ENCODE results near the gene LENG9.

The LENG9 gene

DNA sequence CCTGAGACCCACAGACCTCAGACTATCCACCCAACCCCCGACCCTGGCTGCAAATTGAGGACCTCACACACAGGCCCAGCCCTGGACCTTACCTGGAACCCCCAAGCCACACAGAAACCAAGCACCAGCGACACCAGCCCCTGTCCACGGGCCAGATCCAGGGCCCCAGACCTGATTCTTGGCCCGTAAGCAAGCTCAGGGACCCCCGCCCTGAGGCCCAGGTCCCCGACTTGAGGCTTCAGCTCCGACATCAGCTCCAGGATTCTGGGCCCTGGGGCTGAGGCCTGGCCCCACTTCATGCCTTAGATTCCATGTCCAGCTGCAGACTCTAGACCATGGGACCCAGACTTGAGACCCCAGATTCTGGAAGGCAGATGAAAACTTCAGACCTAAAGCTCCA is 42.1 kb downstream of the LENG9 start:
- no peak for DNase-seq (ENCODE audit: low spot score)

DNA sequence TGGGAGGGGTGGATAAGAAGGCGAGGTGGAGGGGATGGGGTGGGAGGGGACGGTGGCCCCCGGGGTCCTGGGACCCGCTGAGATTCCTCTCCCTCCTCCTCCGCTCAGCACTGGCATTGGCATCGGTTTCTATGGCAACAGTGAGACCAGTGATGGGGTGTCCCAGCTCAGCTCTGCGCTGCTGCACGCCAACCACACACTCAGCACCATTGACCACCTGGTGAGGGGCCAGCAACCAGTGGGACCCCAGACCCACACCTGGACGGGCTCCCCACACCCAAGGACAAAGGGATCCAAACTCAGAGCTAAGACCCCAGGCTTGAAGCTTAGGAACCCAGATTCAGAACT is 42.4 kb downstream of the LENG9 start:
- DNase-seq (ENCODE audit: low spot score), result no peak

DNA sequence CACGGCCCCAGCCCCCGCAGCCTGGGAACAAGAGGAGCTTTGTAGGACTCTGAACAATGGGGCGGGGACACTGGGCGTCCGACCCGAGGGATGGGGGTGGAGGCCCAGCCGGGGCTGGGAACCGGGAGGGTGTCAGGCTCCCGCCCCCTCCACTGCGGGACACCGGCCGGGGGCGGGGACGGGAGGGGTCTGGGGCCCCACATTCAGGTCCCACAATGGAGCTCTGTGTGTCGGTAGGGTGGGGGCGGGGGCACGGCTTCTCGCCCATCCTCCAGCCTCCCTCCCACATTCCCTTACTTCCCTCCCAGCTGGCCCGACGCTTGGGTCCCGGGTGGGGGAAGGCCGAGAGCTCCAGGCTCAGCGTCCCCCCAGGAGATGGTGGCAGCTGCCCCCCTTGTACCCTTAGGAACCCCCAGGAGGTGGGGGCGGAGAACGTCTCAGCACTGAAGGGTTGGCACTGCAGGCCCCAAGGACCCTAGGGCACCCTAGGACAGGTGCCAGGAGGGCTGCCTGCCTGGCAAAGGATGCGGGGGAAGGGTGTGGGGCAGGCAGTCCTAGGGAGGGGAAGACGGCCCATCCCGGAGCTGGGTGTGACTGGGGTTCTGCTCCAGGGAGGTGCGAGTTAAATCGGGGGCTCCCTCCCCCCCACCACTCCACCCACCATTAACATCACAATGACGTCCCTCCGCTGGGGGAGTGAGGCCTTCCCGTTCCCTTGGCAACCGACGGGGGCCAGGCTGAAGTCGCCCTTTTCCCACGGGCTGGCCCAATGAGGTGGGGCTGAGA is 43.0 kb downstream of the LENG9 start:
- DNase-seq (ENCODE audit: low spot score), result no peak

DNA sequence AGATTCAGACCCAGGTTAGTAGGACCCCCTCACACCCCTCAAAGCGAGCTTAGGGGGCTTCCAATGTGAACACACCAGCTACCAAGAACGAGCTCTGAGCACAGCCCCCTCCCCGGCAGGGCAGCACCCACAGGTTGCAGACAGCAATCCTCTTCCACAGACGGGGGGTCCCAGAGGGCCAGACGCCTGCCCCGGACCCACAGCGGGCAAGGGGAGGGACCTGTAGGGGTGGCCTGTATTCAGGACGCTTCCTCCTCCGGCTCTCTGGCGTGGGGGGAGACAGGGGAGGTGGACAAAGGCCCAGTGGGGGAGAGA is 43.6 kb downstream of the LENG9 start:
- no peak for DNase-seq (ENCODE audit: low spot score)

DNA sequence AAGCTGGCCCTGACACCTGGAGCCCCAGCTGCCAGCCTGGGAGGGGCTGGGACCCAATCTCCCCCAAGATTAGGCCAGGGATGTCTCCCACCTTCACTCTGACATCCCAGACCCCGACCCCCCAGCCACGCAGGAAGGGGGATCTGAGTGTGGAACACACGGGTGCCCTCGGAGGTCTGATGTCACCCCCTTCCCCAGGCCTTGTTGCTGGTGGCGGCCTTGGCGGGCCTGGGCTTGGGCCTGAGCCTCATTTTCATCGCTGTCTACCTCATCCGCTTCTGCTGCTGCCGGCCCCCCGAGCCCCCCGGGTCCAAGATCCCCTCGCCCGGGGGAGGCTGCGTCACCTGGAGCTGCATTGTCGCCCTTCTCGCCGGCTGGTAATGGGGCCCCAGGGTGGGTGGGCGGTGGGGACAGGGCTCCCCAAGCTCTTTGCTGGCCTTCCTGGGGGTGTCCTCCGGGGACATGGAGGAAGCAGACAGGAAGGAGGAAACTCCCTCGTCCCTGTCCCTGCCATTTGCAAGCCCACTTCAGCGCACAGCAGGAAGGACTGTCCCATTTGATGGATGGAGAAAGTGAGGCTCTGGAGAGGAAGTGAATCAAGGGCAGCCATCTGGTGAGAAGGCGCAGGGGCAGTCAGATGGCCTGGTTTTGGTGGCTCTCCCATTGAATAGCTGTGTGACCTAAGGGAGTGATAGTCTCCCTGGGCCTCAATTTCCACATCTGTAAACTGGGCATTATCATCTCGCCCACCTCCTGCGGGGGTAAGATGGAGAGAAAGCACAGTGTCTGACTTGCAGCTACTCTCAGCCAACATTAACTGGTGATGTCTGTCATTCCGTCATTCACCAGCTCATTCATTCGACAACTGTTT is 44.4 kb downstream of the LENG9 start:
- no peak for DNase-seq (ENCODE audit: low spot score)

DNA sequence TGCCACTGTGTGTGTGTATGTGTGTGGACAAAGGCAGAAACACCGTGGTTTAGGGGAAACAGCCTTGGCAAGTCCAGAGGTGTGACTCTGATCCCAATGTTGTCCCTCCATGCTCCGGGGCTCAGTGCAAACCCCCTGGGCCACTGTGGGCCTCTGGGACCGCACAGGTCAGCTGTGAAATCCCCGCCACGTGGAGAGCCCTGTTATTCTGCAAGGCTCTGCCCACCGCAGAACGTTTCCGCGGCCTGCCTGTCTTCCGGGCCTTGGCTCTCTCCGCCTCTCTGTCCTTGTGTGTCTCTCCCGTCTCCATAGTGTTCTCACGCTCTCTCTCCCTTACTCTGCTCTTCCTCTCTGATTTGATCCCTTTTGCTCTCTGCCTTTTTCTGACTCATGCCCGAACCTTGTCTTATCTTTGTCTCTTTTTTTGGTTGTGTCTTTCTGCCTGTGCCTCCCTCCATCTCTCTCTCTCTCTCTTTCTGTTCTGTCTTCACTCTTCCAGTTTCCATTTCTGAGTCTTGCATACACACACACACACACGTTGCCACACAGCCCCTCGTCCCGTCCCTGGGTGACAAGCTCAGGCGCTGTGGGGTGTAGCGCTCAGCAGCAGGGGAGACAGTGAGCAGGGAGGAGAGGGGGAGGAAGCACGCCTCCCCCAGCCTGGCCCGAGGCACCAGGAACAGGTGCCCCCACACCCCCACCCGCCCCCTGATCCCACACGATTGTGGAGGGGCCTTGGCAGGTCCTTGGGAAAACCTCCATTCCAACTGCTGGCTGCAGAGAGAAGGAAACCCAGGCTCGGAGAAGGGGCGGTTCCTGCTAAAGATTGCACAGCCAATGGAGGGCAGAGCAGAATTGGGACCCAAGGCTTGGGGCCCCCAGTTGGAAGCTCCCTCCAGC is 45.3 kb downstream of the LENG9 start:
- peak; percentile 30 for DNase-seq (ENCODE audit: low spot score)

DNA sequence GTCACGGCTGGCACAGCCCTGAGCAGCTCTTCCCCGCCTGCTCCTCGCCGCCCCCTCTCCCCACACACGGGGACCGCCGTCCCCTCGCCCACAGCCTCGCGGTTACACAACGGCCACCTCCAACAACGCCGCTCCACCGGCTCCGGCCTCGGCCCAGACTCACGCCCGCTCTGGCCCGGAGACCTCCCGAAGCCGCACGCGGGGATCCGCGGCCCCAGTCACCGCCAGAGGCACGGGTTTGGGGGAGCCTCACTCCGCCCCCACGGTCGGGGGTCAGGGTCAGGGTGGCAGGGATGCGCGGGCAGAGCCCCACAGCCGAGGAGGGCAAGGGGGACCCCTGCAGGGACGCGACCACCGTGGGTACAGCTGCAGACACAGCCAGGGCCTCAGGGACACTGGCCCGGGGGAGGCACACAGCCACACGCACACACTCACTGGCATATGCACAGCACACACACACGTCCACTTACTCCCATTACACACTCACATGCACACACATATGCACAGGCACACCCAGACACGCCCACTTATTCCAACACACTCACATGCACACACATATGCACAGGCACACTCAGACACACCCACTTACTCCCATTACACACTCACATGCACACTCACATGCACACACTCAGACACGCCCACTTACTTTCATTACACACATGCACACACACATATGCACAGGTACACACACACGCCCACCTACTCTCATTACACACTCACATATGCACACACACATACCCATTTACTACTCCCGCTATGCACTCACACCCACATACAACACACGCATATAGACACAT is 46.7 kb downstream of the LENG9 start:
- DNase-seq (ENCODE audit: low spot score), result no peak

DNA sequence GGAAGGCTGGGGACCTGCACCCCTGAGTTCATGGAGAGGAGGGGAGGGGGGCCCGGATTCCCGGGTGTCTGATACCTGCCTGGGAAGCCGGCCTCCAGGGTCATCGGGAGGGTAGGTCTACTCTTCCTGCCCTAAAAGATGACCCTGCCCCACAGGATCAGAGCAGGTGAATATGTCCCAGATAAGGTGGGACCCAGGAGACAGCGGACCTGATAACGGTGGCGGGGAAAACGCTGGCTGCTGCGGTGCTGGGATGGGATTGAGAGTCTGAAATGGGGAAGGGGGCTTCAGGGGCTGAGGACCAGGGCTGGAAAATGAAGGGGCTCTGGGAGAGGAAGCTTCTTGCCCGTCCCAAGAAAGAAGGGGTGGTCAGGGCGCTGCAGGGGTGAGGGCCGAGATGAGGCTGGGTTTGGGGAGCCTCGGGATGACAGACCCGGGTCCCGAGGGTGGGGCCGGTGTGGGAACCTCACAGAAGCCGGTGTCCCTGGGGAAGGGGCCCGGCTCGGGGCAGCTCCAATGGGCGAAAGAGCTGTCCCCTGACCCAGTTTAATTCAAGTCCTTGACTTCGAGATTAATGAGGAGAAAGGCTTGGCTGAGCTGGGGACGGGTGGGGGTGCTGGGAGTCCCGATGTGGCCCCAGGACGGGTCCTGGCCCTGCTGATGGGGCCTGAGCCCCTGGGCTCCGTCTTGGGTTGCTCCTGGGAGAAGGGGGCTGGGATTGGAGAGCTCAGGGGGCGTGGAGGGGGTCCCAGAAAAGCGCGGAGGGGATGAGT is 47.5 kb downstream of the LENG9 start:
- DNase-seq (ENCODE audit: low spot score), result no peak

DNA sequence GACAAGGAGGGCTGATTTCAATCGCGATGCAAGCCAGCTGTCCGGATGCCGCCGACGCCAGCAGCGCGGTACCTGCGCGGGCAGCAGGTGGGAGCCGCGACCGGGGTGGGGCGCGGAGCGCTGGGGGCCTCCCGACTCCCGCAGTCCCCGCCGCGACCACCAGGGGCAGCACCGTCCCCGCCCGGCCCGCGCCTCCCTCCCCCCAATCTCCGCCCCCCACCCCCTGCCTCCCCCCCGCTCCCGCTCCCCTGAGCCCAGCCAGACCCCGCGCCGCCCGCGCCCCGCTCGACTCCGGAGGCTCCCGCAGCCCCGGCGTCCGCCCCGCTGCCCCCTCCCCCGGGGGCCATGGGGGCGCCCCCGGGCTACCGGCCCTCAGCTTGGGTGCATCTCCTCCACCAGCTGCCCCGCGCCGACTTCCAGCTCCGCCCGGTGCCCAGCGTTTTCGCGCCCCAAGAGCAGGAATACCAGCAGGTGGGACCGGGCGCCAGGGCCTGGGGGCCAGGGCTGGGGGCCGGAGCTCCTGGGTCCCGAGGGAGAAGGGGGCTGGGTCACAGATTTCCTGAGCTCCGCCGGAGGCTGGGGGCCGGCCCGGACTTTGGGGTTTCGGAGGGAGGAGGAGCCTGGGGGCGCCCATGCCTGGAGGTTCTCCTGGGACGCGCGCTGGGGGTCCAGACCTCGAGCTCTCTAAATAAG is 48.2 kb downstream of the LENG9 start, which contains the start of gene TTYH1:
Gene TTYH1, plus strand, starts transcription at position 257 of the 693 bp plus-strand sequence. Its CDS starts 89 bp downstream, at position 346.
- no peak for DNase-seq (ENCODE audit: low spot score)

DNA sequence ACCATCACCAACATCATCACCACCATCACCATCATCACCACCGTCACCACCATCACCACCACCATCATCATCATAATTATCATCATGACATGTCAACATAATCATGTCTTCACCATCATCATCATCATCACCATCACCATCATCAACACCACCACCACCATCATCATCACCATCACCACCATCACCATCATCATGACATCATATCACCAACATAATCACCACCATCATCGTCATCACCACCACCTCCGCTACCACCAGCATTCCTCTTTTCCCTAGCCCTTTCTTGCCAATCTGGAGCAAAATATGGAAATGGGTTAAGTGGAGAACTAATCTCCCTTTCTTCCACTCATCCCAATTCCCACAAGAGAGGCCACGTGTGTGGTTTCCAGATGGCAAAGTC is 49.4 kb downstream of the LENG9 start:
- no peak for DNase-seq (ENCODE audit: low spot score)

DNA sequence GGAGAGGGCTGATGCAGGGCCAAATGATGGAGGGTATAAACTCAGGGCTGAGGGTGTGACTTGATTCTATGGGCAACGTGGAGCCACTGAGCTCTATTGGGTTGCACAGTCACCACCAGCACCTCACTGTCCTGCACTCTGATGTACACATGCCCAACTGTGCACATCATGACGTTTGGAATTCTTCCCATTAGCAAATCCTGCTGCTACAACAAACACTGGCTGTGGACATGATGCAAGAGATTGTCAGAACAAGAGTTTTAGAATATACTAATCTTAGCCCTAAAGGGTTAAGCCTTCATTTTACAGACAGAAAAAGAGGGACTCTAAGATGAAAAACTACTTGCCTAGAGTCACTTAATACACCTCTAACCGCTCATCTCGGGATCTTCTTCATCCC is 50.7 kb downstream of the LENG9 start:
- no peak for DNase-seq (ENCODE audit: low spot score)
